Esophagus squamous epithelium (tissue), 4 donors: ENCODE results near the gene LAMTOR5.

Experiments
- POLR2A ChIP-seq, 4 donors: fragments of 450-650 bp; IDR thresholded peaks; one replicate each; pipeline ENCODE4 v1.6.1; 2017; ENCODE audit warnings: antibody characterized with exemption in 4 of 4, mild to moderate bottlenecking in 4 of 4, moderate library complexity in 3 of 4
- TF ChIP-seq, protein P1 (sequence below), 6 experiments: fragments of 450-650 bp in 4 of 6; fragments of 200-600 bp in 2 of 6; sonication (generic) in 2 of 6; IDR thresholded peaks; one replicate each; pipeline ENCODE4 v1.5.1; 2016 to 2019; ENCODE audit warnings: antibody characterized with exemption in 6 of 6, mild to moderate bottlenecking in 4 of 6, moderate library complexity in 4 of 6

DNA sequence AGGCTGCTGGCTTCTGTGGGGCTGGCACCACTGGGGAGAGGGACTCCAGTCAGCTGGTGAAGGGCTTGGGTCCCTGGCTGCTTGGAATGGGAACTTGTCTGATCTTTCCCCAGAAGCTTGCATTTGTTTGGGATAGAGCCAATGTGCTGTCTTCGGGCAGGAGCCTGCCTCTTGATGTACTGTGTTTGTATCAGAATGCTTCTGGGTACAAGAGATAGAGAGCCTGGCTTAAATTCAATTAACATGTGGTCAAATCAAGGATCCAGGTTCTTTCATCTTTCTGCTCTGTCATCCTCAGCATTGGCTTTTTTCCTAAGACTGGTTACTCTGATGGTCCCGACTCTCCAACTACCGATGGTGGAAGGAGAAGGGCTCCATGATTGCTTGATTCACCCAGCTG, 27.5 kb upstream of the LAMTOR5 start:
- TF ChIP-seq, protein P1, sequence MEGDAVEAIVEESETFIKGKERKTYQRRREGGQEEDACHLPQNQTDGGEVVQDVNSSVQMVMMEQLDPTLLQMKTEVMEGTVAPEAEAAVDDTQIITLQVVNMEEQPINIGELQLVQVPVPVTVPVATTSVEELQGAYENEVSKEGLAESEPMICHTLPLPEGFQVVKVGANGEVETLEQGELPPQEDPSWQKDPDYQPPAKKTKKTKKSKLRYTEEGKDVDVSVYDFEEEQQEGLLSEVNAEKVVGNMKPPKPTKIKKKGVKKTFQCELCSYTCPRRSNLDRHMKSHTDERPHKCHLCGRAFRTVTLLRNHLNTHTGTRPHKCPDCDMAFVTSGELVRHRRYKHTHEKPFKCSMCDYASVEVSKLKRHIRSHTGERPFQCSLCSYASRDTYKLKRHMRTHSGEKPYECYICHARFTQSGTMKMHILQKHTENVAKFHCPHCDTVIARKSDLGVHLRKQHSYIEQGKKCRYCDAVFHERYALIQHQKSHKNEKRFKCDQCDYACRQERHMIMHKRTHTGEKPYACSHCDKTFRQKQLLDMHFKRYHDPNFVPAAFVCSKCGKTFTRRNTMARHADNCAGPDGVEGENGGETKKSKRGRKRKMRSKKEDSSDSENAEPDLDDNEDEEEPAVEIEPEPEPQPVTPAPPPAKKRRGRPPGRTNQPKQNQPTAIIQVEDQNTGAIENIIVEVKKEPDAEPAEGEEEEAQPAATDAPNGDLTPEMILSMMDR (IDR thresholded peaks at IDR 0.05): no peak
- TF ChIP-seq POLR2A (IDR thresholded peaks at IDR 0.05): no peak
